HG02885 (cell line): Measurements from ENCODE around the gene KIFC3.
"Not testable (repeated sequence)": the region's sequence is repeated elsewhere in the genome, so short reads cannot be mapped to it uniquely, and the experiment has no call there.

ENCODE experiments used
- ATAC-seq: cut with Tn5 transposase; IDR thresholded peaks from one replicate; pipeline ENCODE4 v1.9.1; 2021; ENCODE audit warnings: mild to moderate bottlenecking; ENCODE audit not compliant: unreplicated experiment, poor library complexity

KIFC3 gene

DNA sequence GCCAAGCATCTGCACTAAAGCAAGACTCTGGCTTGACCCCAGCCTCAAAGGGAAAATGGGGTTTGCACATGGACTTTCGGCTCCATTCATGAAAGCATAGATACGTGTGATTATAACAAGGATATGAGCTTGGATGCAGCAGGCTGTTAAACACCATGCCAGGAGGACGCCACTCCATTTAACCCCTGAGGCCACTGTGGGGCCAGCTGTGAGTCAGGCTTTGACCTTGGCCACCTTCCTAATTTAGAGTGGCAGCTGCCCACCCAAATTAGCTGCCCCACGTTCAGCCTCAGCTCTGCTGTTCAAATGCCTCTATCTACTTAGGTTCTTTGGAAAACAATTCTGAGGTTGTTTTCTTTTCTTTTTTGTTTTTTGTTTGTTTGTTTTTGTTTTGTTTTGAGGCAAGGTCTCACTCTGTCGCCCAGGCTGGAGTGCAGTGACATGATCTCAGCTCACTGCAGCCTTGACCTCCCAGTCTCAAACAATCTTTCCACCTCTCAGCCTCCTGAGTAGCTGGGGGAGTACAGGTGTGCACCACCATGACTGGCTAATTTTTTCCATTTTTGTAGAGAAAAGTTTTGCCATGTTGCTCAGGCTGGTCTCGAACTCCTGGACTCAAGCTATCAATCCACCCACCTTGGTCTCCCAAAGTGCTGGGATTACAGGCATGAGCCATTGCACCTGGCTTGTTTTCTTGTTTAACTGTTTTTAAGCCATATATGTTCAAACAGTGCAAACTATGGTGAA lies 23.2 kb upstream of the KIFC3 start:
- ATAC-seq: no peak

DNA sequence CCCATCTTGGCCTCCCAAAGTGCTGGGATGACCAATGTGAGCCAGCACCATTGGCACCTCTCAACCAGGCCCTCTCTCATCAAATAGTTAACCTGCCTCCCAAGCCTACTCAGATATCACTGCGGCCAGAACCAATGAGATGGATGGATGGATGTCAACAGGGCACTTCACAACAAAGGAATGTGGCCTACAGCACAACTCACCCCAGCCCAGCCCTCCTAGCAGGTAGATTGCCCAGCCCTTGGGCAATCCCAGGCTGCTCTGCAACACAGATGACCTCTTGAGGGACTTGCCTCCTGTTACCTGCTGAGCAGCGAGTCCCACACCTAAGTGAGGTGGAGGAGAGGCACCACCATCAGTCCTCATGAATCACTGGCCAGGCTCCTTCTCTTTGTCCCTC lies 22.6 kb upstream of the KIFC3 start:
- ATAC-seq: no peak

DNA sequence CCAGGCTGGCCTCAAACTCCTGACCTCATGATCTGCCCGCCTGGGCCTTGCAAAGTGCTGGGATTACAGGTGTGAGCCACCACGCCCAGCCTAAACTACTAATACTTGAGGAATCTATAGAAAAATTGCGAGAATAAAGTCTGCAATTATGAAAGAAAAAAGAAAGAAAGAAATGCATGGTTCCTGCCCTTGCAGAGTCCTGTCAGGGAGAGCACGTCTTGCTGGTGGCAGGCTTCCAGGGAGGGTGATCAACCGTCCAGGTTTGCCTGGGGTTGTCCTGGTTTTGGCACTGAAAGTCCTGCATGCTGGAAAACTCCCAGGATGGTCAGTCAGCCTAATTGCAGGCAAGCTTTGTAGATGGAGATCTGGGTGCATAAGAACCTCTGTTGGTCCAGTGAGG lies 21.5 kb upstream of the KIFC3 start:
- no peak for ATAC-seq

DNA sequence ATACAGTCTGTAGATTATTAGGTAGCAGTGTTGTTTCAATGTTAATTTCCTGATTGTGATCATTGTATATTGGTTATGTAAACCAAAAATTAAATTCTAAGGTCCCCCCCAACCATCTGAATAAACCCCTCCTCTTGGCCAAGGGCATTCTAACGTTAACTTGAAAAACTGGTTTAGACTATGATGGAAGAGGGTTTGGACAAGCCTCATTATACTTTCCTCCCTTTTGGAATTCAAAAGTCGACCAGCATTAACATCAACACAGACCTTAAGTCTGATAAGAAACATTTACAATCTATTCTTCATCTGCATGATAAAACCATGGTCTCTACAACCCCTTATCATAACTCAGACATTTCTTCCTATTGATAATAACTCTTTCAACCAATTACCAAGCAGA lies 20.6 kb upstream of the KIFC3 start:
- ATAC-seq: no peak

DNA sequence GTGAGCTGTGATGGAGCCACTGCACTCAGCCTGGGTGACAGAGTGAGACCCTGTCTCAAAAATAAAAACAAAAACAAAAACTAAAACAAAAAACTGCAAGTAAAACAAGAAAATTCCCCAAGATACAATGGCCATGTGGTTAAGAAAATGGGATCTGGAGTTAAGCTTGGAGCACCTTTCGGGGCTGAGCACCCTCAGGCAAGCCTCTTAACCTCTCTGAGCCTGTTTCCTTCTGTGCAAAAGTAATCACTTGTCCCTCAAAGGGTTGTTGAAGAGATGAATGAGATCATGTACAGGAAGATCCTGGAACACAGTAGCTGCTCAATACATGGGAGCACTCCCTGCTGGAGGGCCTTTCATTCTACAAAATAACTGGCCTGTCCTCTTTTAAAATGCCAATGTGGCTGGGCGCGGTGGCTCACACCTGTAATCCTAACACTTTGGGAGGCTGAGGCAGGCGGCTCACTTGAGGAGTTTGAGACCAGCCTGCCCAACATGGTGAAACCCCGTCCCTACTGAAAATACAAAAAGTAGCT lies 19.8 kb upstream of the KIFC3 start:
- no peak for ATAC-seq

DNA sequence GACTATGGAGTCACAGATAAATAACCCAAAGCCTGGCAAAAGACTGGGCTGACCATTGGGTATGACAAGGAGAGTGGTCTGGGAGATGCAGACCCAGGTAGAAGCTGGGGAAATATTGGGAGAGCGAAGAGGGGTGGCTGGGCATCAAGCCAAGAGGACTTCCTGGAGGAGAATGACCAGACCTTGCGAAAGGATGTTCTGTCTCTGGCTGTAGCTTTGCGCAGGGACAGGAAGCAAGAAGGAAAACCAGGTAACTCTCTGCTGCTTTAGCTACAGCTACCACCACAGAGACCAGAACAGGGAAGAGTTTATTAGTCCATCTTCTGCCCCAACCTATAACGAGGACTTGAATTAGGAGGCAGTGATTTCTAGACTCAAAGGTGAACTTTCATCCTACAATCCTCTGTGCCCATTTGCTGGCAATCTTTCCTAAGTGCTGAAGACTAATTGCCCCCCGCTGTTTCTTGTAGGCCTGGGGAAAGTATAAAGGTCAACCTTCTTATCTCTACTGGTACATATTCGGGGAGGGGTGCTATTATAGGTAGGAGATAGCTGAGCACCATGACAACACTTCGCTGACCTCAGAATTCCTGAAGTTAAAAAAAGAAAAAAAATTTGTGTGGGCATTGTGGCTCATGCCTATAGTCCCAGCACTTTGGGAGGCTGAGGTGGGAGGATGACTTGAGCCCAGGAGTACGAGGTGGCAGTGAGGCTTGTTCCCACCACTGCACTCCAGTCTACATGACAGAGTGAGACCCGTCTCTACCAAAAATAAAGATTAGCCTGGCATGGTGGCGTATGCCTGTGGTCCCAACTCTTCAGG lies 19.1 kb upstream of the KIFC3 start:
- no peak for ATAC-seq

DNA sequence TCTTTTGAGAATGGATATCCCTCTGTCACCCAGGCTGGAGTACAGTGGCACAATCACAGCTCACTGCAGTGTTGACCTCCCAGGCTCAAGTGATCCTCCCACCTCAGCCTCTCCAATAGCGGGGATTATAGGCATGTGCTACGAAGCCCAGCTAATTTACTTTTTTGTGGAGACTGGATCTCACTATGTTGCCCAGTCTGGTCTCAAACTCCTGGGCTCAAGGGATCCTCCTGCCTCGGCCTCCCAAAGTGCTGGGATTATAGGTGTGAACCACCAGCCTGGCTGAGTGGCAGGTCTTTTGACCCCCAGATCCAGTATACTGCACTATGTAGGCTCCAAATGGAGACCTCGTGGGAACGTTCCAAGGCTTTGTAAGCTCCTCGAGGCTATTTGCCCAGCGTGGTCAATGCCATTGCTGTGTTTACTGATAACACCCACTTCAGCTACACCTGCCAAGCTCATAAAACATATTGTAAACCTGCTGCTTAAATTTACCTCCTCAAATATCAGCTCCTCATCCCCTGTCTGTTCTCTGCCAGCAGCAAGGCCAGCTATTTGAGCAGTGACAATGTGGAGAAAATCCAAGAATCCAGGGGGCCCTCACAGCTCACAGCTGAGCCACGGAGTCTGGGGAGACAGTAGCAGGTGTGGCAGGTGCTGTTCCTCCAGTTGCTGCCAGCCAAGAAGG lies 16.2 kb upstream of the KIFC3 start:
- no peak for ATAC-seq

DNA sequence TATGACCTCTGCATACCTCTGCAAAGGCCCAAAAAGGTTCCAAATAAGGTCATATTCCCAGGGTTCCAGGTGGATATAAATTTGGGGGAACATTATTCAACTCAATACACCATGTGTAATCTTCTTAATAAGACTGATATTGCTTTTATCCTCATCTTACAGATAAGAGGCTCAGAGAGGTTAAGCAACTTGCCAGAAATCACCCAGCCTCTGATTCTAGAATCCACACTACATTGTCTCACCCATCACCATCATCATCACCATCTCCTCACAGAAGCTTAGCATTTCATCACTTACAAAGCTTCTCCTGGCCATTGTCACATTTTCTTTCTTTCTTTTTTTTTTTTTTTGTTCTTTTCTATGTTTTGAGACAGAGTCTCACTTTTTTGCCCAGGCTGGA lies 15.4 kb upstream of the KIFC3 start:
- no peak for ATAC-seq

DNA sequence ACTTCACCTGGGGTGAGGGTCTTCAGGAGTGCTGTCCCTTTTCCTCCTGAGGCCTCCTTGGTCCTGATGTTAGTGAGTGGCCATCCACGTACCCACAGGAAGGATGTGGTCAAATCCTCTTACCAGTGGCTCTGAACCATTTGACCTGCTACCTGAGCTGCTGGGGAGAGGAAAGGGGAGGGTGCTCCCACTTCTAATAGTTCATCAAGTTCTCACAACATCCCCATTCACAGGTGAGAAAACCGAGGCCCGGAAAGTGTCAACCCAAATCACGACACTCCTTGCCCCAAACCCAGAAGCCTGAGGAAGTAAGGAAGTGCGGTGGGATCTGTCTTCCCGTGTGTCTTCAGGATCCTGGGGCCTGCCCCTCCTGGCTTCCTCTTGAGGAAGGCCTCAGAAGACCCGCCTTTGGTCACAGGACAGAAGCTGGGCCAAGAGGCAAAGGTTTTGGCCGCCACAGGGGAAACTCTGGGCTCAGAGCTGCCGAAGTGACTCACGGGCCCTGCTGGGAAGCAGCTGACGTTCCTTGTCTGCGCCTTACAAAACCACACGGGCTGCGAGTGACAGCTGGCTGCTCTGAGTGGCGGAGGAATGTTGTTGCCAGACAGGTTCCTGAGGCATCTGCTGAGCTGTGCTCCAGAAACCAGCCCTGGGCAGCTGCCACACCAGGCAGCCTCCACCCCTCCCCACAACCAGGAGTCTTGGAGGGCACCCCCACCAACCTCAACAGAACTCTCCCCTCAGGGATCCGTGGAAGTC lies 13.9 kb upstream of the KIFC3 start:
- no peak for ATAC-seq

DNA sequence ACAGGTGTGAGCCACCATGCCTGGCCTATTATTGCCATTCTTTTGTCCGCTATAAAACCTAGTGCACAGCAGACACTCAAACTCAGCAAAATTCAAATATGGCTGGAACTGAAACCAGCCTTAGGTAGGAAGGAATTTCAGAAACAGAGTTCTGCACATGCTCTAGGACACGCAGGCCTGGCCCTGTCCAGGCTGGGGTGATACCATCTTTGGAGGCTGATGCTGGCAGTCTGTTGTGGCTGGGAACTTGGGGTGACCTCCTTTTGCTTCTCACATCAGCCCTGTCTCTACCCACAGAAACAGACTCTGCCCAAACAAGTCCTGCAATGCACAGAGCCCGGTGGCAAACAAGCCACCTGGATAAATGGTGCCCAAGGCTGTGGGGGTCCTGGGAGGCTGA lies 12.6 kb upstream of the KIFC3 start:
- no peak for ATAC-seq

DNA sequence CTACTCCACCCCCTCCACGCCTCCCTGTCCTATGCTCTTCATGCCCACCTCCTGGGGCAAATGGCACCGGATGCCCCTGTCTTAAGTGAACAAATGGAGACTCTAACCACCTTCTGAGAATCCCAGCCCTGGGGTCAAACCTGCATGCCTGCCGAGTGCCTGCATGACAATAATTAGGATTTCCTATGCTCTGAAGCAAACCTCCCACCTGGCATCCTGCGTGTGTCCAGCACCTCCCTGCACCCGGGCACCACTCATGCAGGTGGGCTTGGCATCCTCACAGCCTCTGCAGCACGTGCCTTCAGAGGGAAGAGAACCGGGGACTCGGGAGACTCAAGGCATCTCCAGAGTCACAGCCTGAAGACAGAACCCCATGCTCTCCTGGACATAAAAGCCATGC lies 11.2 kb upstream of the KIFC3 start:
- no peak for ATAC-seq

DNA sequence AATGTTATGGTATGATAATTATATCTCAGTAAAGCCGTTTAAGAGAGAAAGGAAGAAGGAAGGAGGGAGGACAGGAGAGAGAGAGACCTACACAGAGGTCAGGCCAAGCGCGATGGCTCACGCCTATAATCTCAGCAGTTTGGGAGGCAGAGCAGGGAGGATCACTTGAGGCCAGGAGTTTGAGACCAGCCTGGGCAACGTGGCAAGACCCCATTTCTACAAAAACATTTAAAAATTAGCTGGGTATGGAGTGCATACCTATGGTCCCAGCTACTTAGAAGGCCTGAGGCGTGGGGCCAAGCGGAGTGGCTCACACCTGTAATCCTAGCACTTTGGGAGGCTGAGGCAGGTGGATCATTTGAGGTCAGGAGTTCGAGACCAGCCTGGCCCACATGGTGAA lies 9.0 kb upstream of the KIFC3 start:
- ATAC-seq: not testable (repeated sequence)

DNA sequence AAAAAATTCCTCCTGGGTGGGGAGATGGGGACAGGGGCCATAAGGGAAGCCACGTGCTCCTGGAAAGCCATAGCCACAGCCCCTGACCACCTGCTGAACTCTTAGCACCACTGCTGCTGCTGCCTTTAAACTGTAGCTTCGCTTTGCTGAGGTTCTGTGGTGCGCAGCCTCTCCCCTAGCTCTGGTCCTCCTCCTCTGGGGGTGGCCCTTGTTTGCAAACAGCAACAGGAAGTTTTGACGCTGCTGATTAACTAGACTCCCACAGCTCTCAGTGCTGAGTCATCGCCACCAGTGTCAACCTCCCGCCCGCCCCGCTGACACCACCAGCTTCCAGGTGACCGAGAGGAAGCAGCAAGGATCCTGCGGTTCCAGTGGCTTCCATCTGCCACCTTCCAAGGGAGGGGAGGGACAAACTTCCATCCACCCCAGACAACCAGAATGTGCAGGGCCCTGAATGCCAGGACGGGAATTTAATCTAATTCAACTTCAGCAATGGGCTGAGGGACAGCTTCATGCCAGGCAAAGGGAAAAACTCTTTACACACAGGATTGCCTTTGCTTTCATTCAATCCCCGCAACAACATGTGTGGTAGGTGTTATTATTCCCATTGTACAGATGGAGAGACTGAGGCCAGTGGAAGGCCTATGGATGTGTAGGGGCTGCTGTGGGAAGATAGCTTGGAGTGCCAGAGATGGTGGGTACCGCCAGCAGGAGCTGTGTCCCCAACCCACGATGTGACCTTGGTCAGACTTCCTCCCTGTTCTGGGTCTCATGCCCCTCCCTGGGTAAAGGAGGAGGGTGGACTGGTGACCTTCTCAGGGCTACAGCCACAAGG lies 8.1 kb upstream of the KIFC3 start:
- ATAC-seq: peak; percentile 99

DNA sequence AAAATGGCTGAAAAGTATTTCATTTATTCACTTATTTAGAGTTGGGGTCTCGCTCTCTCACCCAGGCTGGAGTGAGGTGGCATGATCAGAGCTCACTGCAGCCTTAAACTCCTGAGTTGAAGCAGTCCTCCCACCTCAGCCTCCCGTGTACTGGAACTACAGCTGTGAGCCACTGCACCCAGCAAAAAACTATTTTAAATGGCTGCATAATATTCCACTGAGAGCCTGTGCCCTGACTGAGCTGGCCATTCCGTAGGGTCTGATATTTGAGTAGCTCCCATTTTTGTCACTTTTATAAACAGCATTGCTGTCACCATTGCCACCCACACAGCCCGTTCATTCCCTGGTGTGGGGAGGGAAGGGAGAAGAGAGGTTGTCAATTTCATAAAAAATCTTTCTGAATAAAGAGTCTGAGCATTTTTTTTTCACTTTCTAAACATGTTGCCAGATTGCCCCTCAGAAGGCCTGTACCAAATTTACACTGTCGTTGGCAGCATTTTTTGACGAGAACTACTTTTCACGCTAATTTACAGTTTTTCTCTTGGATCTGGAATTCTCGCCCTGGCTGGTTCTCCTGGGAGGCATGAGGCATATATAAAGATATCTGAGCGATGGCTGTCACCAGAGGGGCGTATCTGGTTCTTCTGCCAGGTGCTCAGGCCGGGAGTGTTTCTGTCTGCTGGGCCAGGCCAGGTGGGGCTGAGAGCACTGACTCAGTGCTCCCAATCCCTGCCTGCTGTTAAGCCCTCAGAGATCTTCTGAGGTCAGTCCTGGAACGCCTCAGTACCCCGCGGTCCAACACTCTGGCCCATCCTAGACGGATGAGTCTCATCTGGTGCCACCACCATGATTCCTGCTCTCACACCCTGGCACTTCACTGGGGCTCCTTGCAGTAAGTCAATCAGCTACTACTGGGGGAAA lies 7.2 kb upstream of the KIFC3 start:
- peak; percentile 2 for ATAC-seq

DNA sequence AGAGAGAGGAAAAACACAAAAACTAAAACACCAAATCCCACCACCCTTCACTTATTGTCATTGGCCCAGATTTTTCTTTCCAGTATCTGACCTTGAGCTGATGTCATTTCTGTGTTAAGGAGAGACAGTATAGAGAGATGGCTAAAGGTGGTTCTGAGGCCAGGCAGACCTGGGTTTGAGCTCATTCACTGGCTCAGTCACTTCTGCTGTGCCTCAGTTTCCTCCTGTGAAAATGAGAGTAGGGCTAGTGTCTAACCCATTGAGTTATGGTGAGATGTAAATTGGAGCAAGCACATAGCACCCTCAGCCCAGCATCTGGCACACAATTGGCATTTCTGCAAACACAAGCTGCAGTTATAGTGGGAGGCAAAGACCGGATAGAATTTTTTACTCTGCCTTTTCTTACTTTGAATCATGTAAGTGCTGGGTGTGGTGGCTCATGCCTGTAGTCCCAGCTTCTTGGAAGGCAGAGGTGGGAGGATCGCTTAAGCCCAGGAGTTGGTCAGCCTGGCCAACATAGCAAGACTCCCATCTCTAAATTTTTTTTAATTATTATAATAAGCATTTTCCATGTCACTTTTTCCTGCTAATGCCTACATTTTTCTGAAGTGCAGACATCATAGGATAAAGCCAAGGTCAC lies 6.4 kb upstream of the KIFC3 start:
- no peak for ATAC-seq

DNA sequence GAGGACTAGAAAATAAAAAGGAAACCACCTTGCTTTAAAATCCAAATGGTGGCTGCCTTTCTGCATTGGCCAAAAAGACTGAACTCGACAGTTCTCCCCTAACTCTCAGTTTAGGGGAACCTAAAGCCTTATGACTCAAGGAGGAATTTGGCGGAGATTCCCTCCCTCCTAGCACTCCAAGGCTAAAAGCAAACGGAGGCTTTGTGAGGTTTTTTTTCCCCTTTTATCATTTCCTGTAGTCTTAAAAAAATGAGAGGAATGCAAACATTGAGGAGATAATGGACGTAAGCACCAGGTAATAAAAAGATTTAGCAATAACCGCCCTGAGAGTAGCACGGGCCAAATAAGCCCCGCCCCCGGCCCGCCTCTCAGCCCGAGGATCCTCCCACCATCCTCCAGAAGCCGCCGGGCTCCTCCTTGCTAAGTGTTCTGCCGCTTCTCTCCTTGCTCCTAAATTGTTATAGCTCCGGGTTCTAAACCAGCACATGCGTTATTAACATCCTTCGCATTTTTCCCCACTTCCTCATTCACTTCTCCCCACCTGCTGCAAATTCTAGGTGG lies 5.8 kb upstream of the KIFC3 start:
- peak; percentile 26 for ATAC-seq

DNA sequence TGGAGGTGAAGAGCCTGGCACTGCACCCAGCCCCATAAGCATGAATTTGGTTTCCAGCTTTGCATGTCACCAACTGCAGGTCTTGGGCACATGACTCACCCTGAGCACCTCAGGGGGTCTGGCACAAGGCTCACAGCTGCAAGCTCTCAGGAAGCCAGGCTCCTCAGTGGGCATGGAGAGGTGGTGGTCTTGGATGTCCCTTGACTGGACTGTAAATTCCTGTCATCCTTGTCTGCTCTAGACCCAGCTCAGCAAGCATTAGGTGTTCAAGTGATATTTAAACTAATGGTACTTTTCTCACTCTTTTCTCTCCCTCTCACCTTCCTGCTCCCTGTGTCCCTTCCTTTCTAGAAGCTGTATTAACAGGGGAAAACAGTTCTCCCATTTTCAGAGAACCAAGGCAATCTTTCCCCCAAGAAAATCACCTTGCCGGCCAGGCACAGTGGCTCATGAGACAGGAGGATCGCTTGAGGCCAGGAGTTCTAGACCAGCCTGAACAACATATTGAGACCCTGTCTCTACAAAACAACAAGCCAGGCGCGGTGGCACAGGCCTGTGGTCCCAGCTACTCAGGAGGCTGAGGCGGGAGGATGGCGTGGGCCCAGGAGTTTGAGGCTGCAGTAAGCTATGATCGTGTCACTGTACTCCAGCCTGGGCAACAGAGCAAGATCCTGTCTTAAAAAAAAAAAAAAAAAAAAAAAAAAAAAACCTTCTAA lies 5.1 kb upstream of the KIFC3 start:
- ATAC-seq: no peak
